Mammary epithelial cell (primary cell): Measurements from ENCODE around the gene NSG1.

Source experiments
- CTCF ChIP-seq, 2 donors: IDR thresholded peaks in 1 of 2; conservative IDR thresholded peaks in 1 of 2; 2 replicates each; pipeline ENCODE4 v1.5.1; 2011 to 2012; ENCODE audit warnings: inconsistent platforms in 2 of 2, low read length in 2 of 2, mild to moderate bottlenecking in 2 of 2, control low read depth in 1 of 2, low read depth in 1 of 2; ENCODE audit not compliant: insufficient read depth in 1 of 2; ENCODE audit errors: extremely low read depth in 1 of 2
- EZH2 ChIP-seq: IDR thresholded peaks from 2 replicates; pipeline ENCODE4 v1.6.1; 2012; ENCODE audit warnings: low read length, inconsistent platforms, borderline replicate concordance

GRCh38 chr4:4341861-4342650 is 44.8 kb upstream of the NSG1 start:
- TF ChIP-seq CTCF (conservative IDR thresholded peaks at IDR 0.05 in 1 of 2, IDR thresholded peaks at IDR 0.05 in 1 of 2; ENCODE audit: extremely low read depth in 1 of 2, insufficient read depth in 1 of 2, low read depth in 1 of 2, low read length in 2 of 2): no peak
- TF ChIP-seq EZH2: no peak
